GM20000 (cell line): ENCODE measurements around the gene THTPA.
A peak's percentile ranks its signal among the peaks of the same experiment; 100 is the strongest.

Experiments used
- DNase-seq: peaks from one replicate; pipeline ENCODE4 v3.0.0; 2012; ENCODE audit warnings: low spot score
- CTCF ChIP-seq: IDR thresholded peaks from 2 replicates; pipeline ENCODE4 v1.5.1; 2012; ENCODE audit warnings: mild to moderate bottlenecking, control low read depth; ENCODE audit errors: extremely low read depth, missing control alignments

Gene THTPA

GRCh38 chr14:23548351-23549318 is 7.4 kb upstream of the THTPA start:
- no peak for TF ChIP-seq CTCF
- DNase-seq: no peak

- no peak for TF ChIP-seq CTCF
- DNase-seq: no peak
These were observed 5.8 kb upstream of the THTPA start for GRCh38 chr14:23550131-23550811.

GRCh38 chr14:23550812-23551265 is 5.2 kb upstream of the THTPA start:
- no peak for DNase-seq
- no peak for TF ChIP-seq CTCF

- DNase-seq: peak; percentile 86
- TF ChIP-seq CTCF: no peak
These were observed 4.6 kb upstream of the THTPA start, which contains the start of gene ZFHX2 for GRCh38 chr14:23551266-23552028. Gene ZFHX2, minus strand, starts transcription at chr14:23551765. Its CDS starts 16,440 bp downstream, at chr14:23535325.

DNA sequence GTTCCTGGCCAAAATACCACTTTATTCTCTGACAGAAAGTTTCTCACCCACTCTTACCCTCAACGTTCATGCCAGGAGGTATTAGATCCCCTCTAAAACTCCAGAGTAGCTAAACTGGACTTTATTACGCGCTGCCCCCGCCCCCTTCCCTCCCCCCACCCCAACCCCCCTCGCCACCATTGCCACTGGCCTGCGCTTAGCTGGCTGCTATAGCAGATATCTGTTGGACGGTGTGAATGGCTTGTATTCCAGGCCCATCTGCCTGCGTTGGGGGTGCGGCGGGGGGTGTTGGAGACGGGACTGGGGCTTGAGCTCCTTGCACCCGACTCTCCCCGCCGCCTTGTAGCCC is 564 bp upstream of the THTPA start:
- TF ChIP-seq CTCF: no peak
- no peak for DNase-seq

DNA sequence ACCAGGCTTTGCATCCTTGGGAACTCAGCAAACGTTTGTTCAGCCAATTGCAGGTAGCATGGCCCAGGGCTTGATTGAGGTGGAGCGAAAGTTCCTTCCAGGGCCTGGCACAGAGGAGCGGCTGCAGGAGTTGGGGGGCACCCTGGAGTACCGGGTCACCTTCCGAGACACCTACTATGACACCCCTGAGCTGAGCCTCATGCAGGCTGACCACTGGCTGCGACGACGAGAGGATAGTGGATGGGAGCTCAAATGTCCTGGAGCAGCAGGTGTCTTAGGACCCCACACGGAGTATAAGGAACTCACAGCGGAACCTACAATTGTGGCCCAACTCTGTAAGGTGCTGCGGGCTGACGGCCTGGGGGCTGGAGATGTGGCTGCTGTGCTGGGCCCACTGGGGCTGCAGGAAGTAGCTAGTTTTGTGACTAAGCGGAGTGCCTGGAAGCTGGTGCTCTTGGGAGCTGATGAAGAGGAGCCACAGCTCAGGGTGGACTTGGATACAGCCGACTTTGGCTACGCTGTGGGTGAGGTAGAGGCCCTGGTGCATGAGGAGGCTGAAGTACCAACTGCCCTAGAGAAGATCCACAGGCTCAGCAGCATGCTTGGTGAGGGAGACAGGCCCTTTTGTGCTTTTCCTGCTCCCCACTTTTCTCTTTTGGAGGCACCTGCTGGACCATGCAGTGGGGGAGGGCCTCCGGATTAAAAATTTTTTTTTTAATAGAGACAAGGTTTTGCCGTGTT is 799 bp downstream of the THTPA start:
- no peak for DNase-seq
- TF ChIP-seq CTCF: no peak
